HEK293 (cell line): Measurements from ENCODE around the gene ETDA.
A peak's percentile ranks its signal among the peaks of the same experiment; 100 is the strongest.

Source experiments
- CTCF ChIA-PET: fragments of 350-600 bp; formaldehyde crosslinking; extraction: SDS; loops from one replicate; lab custom pipeline; 2021; ENCODE audit warnings: antibody characterized with exemption; lab: Yijun Ruan, JAX
- POLR2A ChIA-PET: fragments of 300-600 bp; formaldehyde crosslinking; extraction: SDS; loops from one replicate; lab custom pipeline; 2020; ENCODE audit warnings: antibody characterized with exemption, inconsistent platforms; lab: Yijun Ruan, JAX
- H3K27ac ChIP-seq: fragments of 200-500 bp; sonication (Bioruptor generic); 2 replicates; pipeline ENCODE4 v1.5.1; 2014; ENCODE audit warnings: low read depth, low read length, control low read depth, inconsistent platforms; ENCODE audit errors: extremely low read depth
- H3K36me3 ChIP-seq, 2 experiments: fragments of 200-500 bp in 1 of 2; sonication (Bioruptor generic) in 1 of 2; 1 replicate in 1 of 2; 2 replicates in 1 of 2; pipeline ENCODE4 v1.5.1; 2014 to 2017; ENCODE audit warnings: inconsistent platforms in 2 of 2, low read length in 2 of 2; ENCODE audit not compliant: control insufficient read depth in 2 of 2, insufficient read depth in 1 of 2
- H3K4me1 ChIP-seq: fragments of 200-500 bp; sonication (Bioruptor generic); 2 replicates; pipeline ENCODE4 v1.5.1; 2014; ENCODE audit warnings: mild to moderate bottlenecking, low read length, inconsistent platforms; ENCODE audit not compliant: control insufficient read depth, insufficient read depth
- H3K4me3 ChIP-seq: 2 replicates; pipeline ENCODE4 v1.5.1; 2011; ENCODE audit warnings: low read depth, mild to moderate bottlenecking, control low read depth, low read length, moderate library complexity
- H3K9me3 ChIP-seq: fragments of 200-500 bp; sonication (Bioruptor generic); 2 replicates; pipeline ENCODE4 v1.5.1; 2014; ENCODE audit warnings: low read depth, low read length, inconsistent platforms; ENCODE audit not compliant: control insufficient read depth, insufficient read depth
- EGR2 ChIP-seq: fragments of 450-650 bp; formaldehyde crosslinking; IDR thresholded peaks from 2 replicates; pipeline ENCODE4 v1.5.1; 2016; ENCODE audit warnings: low read depth, missing biosample characterization, missing genetic modification characterization
- HIC1 ChIP-seq: fragments of 450-650 bp; formaldehyde crosslinking; IDR thresholded peaks from 2 replicates; pipeline ENCODE4 v1.5.1; 2016; ENCODE audit warnings: missing biosample characterization, missing genetic modification characterization
- IKZF3 ChIP-seq: fragments of 450-650 bp; IDR thresholded peaks from 2 replicates; pipeline ENCODE4 v1.5.0; 2018; ENCODE audit warnings: missing biosample characterization, mild to moderate bottlenecking, missing genetic modification characterization, moderate library complexity
- SETDB1 ChIP-seq: IDR thresholded peaks from one replicate; pipeline ENCODE4 v1.6.1; 2017; ENCODE audit warnings: mild to moderate bottlenecking, low read length, moderate library complexity, mixed read lengths; ENCODE audit not compliant: insufficient read length
- TRIM28 ChIP-seq: IDR thresholded peaks from 2 replicates; pipeline ENCODE4 v1.6.1; 2011; ENCODE audit warnings: low read length, control low read depth, borderline replicate concordance
- YY1 ChIP-seq: fragments of 450-650 bp; formaldehyde crosslinking; IDR thresholded peaks from 2 replicates; pipeline ENCODE4 v1.5.1; 2018; ENCODE audit warnings: missing biosample characterization, missing genetic modification characterization
- YY2 ChIP-seq: fragments of 450-650 bp; formaldehyde crosslinking; IDR thresholded peaks from 2 replicates; pipeline ENCODE4 v1.5.1; 2016; ENCODE audit warnings: missing biosample characterization, missing genetic modification characterization
- ZBTB10 ChIP-seq: fragments of 450-650 bp; formaldehyde crosslinking; IDR thresholded peaks from 2 replicates; pipeline ENCODE4 v1.5.1; 2016; ENCODE audit warnings: missing biosample characterization, missing genetic modification characterization
- ZNF140 ChIP-seq: fragments of 450-650 bp; formaldehyde crosslinking; IDR thresholded peaks from 2 replicates; pipeline ENCODE4 v1.5.1; 2016; ENCODE audit warnings: missing biosample characterization, missing genetic modification characterization
- ZNF248 ChIP-seq: fragments of 450-650 bp; formaldehyde crosslinking; IDR thresholded peaks from 2 replicates; pipeline ENCODE4 v1.5.1; 2017; ENCODE audit warnings: missing biosample characterization, missing genetic modification characterization
- ZNF280D ChIP-seq: fragments of 450-650 bp; formaldehyde crosslinking; IDR thresholded peaks from 2 replicates; pipeline ENCODE4 v1.5.1; 2016; ENCODE audit warnings: missing biosample characterization, missing genetic modification characterization
- ZNF362 ChIP-seq: fragments of 450-650 bp; formaldehyde crosslinking; IDR thresholded peaks from 2 replicates; pipeline ENCODE4 v1.5.1; 2016; ENCODE audit warnings: missing biosample characterization, missing genetic modification characterization
- ZNF394 ChIP-seq: fragments of 450-650 bp; formaldehyde crosslinking; IDR thresholded peaks from 2 replicates; pipeline ENCODE4 v1.5.1; 2016; ENCODE audit warnings: missing biosample characterization, missing genetic modification characterization, mild to moderate bottlenecking, moderate library complexity, borderline replicate concordance
- ZNF416 ChIP-seq: fragments of 450-650 bp; formaldehyde crosslinking; IDR thresholded peaks from 2 replicates; pipeline ENCODE4 v1.5.1; 2016; ENCODE audit warnings: missing biosample characterization, missing genetic modification characterization
- ZNF488 ChIP-seq: fragments of 450-650 bp; formaldehyde crosslinking; IDR thresholded peaks from 2 replicates; pipeline ENCODE4 v1.5.1; 2016; ENCODE audit warnings: missing biosample characterization, missing genetic modification characterization
- ZNF561 ChIP-seq: fragments of 450-650 bp; IDR thresholded peaks from 2 replicates; pipeline ENCODE4 v1.5.1; 2018; ENCODE audit warnings: missing biosample characterization, missing genetic modification characterization, borderline replicate concordance
- ZNF626 ChIP-seq: fragments of 450-650 bp; sonication (Bioruptor Pico); formaldehyde crosslinking; IDR thresholded peaks from 2 replicates; pipeline ENCODE4 v1.5.1; 2018; ENCODE audit warnings: missing biosample characterization, missing genetic modification characterization, inconsistent platforms
- ZNF776 ChIP-seq: fragments of 450-650 bp; formaldehyde crosslinking; IDR thresholded peaks from 2 replicates; pipeline ENCODE4 v1.5.0; 2017; ENCODE audit warnings: missing biosample characterization, missing genetic modification characterization, borderline replicate concordance
- ZXDB ChIP-seq: fragments of 450-650 bp; formaldehyde crosslinking; IDR thresholded peaks from 2 replicates; pipeline ENCODE4 v1.5.1; 2016; ENCODE audit warnings: missing biosample characterization, missing genetic modification characterization

Gene ETDA

GRCh38 chrX:135287266-135287823 lies 35.5 kb downstream of the ETDA start (continued):
- TF ChIP-seq ZBTB10 (tag by site-specific recombination) (no peak), YY1 (no peak), TRIM28 (peak; percentile 86; the same call in 1 of the 2 replicates), ZNF488 (no peak), ZNF776 (tag by site-specific recombination) (no peak), SETDB1 (peak; percentile 99), ZNF394 (tag by site-specific recombination) (no peak), ZNF626 (tag by site-specific recombination) (no peak), IKZF3 (tag by site-specific recombination) (no peak), ZNF561 (tag by site-specific recombination) (no peak)

GRCh38 chrX:135295238-135295943 lies 43.5 kb downstream of the ETDA start:
- Histone ChIP-seq H3K4me3 (peak overlapping the region; percentile 39), H3K27ac (no peak overlapping the region), H3K4me1 (no peaks in the 10 kb centered on the region), H3K36me3 (no peaks in the 10 kb centered on the region), H3K9me3 (no peaks in the 10 kb centered on the region; the same call in 1 of the 2 replicates)
- ChIA-PET CTCF (interaction anchor here (1.0 kb wide), 1 partner anchor 13 kb away, joined by 3 read pairs; no protein-coding TSS in a partner anchor), POLR2A (no interaction called here)
- TF ChIP-seq TRIM28 (peak; percentile 68; the same call in 1 of the 2 replicates), YY2 (tag by site-specific recombination) (no peak)

GRCh38 chrX:135295944-135296305 lies 44.1 kb downstream of the ETDA start:
- ChIA-PET POLR2A (no interaction called here), CTCF (interaction anchor here (1.0 kb wide), 1 partner anchor 13 kb away, joined by 3 read pairs; no protein-coding TSS in a partner anchor)
- H3K4me1 ChIP-seq: no peaks in the 10 kb centered on the region
- H3K36me3 ChIP-seq: no peaks in the 10 kb centered on the region
- H3K27ac ChIP-seq: no peak overlapping the region
- no peaks in the 10 kb centered on the region; the same call in 1 of the 2 replicates for H3K9me3 ChIP-seq
- peak overlapping the region; percentile 39 for H3K4me3 ChIP-seq
- TF ChIP-seq ZNF248 (tag by site-specific recombination) (no peak), HIC1 (tag by site-specific recombination) (no peak), EGR2 (no peak), ZXDB (tag by site-specific recombination) (no peak), YY1 (no peak), ZNF362 (tag by site-specific recombination) (no peak), ZNF280D (tag by site-specific recombination) (no peak), ZNF416 (tag by site-specific recombination) (no peak), ZNF140 (tag by site-specific recombination) (no peak)
